Right renal cortex interstitium (tissue), 3 donors: Measurements from ENCODE around the gene SGCA. TPM values are rescaled to one million over a fixed set of nuclear protein-coding genes. Genes with fewer than 3 reads are reported as not detected.

ENCODE experiments used
- DNase-seq, 3 donors: peaks; one replicate each; pipeline ENCODE4 v3.0.0-alpha.2; 2013; ENCODE audit warnings: low read depth in 3 of 3, low spot score in 2 of 3
- polyA plus RNA-seq, 3 donors: library from polyadenylated mRNA; unstranded; fragments of 120-200 nt; gene quantifications; one replicate each; pipeline ENCODE4 v1.2.1, GENCODE V29; 2013; ENCODE audit not compliant: insufficient read length in 3 of 3

SGCA gene
- polyA plus RNA-seq, 3 donors = 0.62 to 0.85 (median 0.83) TPM

GRCh38 chr17:50148226-50149090 is 17.3 kb upstream of the SGCA start:
- no peak for DNase-seq

GRCh38 chr17:50149091-50149416 is 16.8 kb upstream of the SGCA start:
- no peak for DNase-seq

- no peak for DNase-seq
Observed at GRCh38 chr17:50149417-50150353, 16.1 kb upstream of the SGCA start.

DNA sequence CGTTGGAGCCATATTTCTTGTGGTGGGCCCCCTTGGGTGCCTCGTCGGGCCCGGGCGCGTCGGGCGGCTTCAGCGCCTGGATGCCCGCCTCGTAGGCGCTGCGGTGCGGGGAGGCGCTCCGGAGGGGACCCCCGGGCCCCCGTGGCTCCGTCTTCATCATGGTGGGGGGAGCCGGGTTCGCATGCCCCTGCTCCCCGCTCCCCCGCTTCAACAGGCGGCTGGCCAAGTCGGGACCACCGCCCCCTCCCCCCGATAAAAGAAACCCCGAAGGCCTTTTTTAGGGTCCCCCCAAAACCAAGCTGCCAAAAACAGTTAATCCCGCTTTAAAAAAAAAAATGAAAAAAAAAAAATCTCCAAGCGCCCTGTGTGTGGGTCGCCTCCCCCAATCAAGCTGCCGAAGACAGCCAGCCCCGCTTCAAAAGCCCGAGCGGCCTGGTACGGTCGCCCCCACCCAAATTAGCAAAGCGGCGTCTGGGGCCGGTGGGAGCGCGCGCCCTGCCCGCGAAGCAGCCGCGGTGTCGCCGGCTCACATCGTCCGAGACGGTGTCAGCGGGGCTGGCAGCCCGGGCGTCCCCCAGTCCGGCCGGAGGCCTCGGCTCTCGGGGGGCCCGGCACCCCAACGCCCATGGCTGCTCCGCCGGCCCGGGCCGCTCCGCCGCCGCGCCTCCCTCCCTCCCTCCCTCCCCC is 15.3 kb upstream of the SGCA start, which contains the start of gene PPP1R9B:
Gene PPP1R9B, minus strand, starts transcription at position 324 of the 687 bp plus-strand sequence. Its CDS starts 164 bp downstream, at position 160.
- DNase-seq = no peak

GRCh38 chr17:50151041-50151936 is 14.5 kb upstream of the SGCA start:
- DNase-seq = peak in 1 of 3 donors; percentile 86

- peak in 1 of 3 donors; percentile 89 for DNase-seq
Observed at GRCh38 chr17:50151937-50152547, 13.8 kb upstream of the SGCA start.

- DNase-seq = no peak
Observed at GRCh38 chr17:50152736-50153135, 13.1 kb upstream of the SGCA start.

- DNase-seq = no peak
Observed at GRCh38 chr17:50153650-50154575, 11.9 kb upstream of the SGCA start.

DNA sequence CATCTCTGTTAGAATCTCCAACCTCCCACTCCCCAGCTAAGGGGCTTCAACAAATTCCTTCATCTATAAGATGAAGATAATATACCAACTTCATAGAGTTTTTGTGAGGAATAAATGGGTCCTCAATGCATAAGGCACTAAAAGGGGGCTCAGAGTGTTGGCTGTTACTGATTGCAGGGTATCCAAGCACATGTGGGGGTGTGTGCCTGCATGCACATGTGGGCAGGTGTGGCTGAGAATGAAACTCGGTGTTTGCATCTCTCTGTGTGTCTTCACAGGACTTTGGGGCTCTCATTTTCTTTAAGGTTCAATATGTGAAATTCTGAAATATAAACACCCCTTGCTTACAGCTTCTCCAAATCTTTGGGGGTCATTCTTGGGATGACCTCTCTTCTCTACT is 11.2 kb upstream of the SGCA start:
- no peak for DNase-seq

DNA sequence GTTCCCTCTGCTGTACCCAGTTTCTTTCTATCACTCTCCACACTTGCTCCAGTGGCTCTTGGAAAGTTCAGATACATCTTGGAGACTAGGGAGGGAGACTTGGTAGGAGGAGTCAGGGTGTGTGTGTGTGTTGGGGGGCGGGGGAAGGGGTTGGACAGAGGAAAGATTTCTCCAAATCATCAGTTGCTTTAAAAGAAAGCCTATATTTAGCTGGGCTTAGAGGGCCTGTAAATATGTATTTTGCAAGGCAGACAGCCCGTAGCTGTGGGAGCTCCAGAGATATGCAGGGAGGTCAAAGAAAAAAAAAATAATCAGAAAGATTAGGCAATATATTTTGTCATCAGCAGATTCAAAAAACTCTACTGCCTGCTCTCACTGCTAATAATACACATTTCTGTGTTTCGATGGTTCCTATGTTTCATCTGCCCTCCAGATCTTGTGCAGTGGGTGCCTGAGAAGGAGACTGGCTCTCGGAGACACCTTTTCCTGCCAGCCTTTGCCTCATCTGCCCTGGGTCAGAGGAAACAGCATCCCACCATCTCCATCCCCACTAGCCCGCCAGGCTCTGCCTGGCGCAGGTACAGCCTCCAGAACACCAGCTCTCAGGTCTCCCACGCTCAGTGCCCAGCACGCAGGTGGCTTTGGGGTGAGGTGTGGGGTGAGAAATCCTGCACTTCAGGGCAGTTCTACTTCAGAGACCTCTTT is 10.5 kb upstream of the SGCA start:
- no peak for DNase-seq

DNA sequence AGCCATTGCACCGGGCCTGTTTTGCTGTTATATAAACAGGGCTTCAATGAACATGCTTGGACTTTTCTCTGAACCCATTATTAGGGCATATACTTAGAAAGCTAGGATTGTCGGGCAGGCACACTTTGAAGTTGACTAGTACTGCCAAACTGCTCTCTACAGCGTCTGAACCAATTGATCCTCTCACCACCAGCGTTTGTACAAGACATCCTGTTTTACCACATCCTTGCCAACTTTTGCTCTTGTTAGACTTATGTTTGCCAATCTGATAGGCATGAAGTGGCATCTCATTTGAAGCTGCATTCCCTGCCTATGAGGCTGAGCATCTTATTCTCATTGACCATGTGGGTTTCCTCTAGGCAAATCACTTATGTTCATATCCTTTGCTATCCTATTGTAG is 7.9 kb upstream of the SGCA start:
- no peak for DNase-seq

DNA sequence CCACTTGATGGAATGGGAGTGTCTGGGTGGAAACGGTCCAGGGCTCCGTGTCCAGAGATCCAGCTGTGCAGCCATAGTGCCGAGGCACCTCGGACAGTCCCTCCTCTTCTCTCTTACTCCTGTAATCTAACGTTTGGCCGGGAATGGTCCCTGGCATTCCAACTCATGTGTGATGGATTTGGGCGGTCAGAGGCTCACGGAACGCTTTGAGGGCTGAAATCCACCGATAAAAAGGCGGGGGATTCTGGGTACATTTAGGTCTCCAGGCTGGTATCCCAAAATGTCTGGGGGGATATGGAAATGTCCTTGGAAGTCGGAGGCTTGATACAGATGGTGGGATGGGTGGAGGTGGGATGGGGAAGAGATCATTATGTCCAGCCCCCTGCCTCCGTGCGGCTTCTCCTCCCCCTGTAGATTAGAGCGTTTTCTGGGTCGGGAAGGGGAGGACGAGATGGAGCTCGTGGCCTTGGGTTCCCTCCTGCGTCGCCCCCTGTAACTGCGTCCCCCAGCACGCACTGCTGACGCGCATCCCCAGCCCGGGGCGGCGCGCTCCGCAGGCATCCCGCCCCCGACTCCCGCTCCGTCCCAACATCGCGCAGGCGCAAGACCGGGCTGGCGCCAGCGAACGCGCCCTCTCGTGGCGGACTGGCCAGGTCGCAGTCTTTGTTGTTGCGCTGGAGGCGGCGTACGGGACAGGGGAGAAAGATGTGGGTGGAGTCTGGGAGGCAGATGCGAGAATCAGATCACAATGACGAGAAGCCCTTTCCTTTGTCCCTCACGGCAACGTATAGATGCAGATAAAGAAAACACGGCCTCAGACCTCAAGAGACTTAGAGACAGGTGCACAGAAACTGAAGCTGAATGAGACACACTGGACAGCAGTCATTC is 4.5 kb upstream of the SGCA start:
- DNase-seq = peak in 2 of 3 donors; percentile 84 to 89

- DNase-seq = no peak
Observed at GRCh38 chr17:50161911-50162288, 3.9 kb upstream of the SGCA start.

DNA sequence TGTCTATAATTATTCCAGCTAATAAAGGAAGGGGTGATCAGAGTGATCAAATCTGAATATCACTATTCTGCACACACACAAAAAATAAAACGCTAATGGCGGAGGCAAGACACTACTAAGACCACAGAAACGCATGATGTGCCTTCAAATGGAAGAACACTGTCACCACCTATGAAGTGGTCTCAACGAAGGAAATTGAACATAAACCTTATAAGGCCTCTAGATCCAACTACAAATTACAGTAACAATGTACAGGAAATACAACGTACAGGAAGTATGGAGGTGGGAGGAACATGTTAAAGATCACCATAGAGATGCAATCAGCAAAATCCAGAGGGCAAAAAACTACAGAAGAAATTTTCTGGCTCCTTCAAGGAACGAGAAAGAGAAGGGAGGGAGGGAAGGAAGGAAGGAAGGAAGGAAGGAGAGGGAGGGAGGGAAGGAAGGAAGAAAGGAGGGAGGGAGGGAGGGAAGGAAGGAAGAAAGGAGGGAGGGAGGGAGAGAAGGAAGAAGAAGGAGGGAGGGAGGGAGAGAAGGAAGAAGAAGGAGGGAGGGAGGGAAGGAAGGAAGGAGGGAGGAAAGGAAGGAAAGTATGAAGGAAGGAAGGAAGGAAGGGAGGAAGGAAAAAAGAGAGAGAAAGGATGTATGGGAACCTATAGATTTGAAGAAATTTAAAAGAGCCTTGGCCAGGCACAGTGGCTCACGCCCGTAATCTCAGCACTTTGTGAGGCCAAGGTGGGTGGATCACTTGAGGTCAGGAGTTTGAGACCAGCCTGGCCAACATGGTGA is 3.1 kb upstream of the SGCA start:
- DNase-seq = no peak

DNA sequence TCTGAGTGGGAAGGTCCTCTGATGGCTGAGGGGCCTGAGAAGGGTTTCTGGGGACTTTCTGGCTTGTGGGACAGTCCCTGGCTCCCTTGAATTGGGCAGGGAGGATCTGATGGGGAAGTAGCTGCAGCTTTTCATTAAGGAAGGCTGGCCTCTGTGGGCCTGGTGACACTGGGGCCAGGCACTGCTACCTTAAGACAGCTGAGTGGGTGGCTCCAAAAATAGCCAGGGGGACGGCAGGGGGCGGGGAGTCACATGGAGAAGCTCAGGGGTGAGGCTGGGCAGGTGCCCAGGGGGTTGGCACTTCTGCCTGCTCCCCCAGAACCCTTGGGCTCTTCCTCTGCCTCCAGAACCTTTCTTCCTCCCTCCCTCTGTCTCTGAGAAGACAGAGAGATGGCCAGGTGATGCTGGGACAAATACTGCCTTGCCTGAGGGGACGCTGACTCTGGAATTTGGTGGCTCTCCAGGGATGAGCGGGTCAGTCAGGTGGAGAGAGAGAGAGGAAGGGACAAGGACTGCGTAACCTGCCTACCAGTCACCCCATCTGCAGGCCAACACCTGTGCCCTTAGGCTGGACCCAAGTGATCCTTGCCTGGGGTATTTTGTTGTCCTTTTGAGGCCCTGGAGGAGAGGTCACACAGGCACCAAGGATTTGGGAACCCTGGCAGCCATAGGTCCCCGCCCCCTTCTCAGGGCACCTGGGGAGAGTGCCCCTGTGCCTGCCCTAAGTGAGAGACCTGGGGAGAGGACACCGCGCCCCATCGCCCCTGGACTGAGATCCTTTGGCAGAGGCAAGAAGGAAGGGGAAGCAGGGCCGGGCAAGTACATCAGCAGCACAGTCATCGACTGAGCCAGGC is 1.7 kb upstream of the SGCA start:
- no peak for DNase-seq
